Activated CD8-positive, alpha-beta memory T cell treated with anti-CD3 and anti-CD28 coated beads, Interleukin-2, amount 50 U/mL, for 24 hours (primary cell): ENCODE measurements around the gene CDC25A.
A peak's percentile ranks its signal among the peaks of the same experiment; 100 is the strongest.
"Not testable (repeated sequence)": the region's sequence is repeated elsewhere in the genome, so short reads cannot be mapped to it uniquely, and the experiment has no call there.

ENCODE experiments used
- DNase-seq: peaks from one replicate; pipeline ENCODE4 v3.0.0-alpha.2; 2020; ENCODE audit errors: extremely low read depth

Gene CDC25A

DNA sequence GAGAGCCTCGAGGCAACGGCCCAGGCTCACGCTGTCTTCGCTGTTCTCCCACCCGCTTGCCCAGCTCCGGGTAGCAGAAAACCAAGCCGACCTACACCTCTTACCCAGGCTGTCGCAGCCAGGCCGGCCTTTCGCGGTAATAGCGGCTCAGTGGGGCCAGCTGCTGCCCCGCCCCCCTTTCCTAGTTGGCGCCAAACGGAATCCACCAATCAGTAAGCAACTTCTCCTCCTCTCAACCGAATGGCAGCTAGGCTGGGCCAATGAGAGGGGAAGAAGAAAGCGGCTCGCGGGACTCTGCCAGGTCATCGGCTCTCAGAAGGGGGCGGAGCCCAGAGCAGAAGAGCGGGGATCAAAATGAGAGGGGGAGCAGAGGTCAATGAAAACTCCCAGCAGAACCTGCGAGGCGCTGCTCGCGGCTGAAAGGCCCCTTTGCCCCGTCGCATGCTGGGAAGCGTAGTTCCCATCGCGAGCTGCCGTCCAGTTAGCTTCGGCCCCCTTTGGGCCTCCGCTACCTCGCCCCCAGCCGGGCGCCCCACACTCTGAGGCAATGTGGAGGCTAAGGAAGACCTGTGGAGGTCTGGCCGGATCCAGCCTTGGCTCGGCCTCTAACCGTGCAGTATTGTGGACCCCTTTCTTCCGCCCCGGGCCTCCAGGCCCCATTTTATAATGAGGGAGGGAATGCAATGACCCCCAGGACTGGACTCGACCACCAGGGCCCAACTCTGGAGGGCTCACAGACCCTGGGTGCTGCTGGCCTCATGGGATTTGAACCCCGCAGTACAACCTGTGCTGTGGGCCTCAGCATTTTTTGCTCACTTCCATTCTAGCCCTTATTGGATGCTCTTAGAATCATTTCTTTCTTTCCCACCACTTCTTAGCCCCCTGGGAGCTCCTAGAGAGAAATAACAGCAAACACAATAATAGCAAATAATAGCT, at the start of gene CDC25A:
TSS of gene CDC25A (minus strand) at position 152 of the 936 bp plus-strand sequence. CDS start 470 bp downstream, outside the sequence.
- DNase-seq, result peak; percentile 91

DNA sequence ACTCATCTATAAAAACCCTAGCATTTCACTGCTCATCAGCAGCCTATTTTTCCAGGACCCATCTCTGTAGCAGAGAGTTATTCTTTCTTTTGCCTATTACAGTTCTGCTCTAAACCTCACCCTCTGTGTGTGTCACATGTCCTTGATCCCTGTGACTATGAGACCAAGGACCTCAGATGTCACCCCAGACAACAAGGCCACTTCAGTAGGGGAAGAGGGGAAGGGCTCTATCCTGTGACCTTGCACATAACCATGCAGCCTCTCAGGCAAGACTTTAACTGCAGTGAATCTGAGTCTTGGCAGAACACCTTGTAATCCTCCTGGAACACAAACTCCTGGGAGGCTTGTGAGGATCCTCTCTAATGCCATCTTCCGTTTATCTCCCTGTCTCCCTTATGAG, 48.3 kb upstream of the CDC25A start:
- DNase-seq, result no peak

DNA sequence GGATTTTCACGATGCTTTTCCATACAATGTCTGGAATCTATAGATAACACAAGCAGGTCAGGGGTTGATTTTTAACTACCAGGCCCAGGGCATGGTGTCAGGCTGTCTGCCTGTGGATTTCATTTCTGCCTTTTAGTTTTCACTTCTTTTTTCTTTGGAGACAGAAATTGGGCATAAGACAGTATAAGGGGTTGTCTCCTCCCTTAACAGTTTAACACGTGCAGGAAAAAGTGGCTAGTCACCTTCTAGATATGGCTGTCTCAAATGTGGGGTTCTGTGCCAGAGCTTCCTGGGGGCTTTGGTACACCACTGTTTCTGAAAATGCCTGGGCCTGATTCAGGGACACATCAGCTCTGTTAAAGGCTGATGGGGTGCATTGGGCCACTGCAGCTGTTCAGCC, 45.3 kb upstream of the CDC25A start:
- no peak for DNase-seq

GRCh38 chr3:48232734-48233133, 44.5 kb upstream of the CDC25A start:
- DNase-seq, result peak; percentile 15

- DNase-seq, result no peak
Observed at GRCh38 chr3:48232232-48232631, 44.0 kb upstream of the CDC25A start.

DNA sequence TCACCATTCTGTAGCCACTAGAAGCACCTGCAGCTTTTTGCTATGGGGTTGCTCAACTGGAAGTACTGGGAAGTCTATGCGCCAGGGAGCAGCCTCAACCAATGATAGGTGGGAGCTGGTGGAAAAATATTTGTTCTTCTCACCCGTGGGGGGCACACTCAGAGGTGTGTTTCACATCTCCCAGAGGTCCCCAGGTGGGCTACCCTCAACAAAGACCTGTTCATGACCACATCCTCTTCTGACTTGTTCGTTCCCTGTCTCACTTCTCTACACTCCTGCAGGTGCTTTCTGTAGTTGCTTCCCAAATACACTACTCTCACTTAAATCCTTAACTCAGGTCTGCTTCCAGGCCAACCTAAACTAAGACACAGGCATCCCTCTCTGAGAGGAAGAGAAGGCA, 38.7 kb upstream of the CDC25A start:
- no peak for DNase-seq

DNA sequence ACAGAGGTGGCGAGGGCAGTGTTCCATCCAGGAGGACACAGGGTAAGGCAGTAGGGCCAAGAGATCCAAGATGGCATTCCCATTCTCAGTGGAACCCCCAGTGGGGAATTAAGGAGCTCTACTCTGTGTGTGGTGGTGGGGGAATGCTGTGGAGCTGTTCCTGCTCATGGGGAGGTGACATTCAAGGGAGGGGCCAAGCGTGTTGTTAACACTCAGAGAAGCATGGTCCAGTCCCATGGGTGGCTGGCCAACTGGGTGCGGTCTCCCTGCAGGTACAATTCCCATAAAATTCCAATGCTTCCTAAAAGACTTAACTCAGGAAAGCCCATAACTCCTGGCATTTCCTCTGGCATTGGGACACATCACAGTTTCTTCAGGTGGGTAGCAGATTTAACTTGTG, 37.4 kb upstream of the CDC25A start:
- no peak for DNase-seq

DNA sequence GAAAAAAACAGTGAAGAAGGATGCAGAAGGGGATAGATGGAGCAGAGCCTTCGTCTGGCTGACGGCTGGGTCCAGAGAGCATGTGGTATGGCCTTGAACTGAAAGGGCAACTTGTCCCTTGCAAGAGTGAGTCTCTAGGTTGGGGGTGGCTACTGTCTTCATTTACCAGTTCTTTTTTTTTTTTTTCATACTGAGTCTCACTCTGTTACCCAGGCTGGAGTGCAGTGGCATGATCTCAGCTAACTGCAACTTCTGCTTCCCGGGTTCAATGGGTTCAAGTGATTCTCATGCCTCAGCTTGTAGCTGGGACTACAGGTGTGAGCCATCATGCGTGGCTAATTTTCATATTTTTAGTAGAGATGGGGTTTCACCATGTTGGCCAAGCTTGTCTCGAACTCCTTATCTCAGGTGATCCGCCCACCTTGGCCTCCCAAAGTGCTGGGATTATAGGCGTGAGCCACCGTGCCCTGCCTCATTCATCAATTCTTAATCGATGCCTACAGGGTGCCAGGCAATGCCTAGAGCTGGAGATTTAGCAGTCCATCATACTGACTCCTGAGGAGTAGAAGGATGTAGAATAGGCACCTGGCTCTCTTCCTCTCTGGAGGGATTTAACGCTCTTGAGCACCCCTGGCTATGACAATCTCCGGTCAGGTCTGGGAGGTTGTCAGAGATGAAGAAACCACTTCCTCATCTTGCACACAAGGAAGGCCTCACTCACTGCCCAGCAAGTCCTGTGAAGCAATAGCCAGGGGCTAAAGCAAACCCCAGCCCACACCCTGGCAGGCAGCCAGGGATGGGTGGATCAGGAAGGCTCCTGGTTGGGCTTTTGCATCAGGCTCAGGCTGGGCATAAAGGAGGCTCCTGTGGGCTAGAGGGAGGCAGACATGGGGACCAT, 34.6 kb upstream of the CDC25A start, which contains the start of gene CAMP:
TSS of gene CAMP (plus strand) at position 880 of the 898 bp plus-strand sequence. CDS start at position 897, 17 bp downstream.
- no peak for DNase-seq

GRCh38 chr3:48220746-48221145, 32.5 kb upstream of the CDC25A start:
- no peak for DNase-seq

DNA sequence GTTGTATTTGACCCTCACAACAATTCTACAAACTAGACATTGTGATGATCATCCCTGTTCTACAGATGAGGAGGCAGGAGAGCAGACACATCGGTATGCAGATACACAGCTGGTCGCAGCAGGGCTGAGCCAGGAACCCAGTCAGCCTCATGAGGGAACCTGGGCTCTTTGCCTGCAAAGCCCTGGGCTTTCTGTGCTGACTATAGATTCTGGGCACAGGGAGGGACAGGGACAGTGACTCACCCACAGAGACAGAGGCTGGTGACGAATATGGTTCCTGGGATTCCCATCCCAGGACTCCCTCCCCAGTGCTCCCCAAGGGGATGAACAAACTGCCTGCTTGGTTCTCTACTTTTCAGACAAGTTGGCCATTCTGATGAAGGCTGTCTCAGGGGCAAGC, 31.3 kb upstream of the CDC25A start:
- DNase-seq, result no peak

DNA sequence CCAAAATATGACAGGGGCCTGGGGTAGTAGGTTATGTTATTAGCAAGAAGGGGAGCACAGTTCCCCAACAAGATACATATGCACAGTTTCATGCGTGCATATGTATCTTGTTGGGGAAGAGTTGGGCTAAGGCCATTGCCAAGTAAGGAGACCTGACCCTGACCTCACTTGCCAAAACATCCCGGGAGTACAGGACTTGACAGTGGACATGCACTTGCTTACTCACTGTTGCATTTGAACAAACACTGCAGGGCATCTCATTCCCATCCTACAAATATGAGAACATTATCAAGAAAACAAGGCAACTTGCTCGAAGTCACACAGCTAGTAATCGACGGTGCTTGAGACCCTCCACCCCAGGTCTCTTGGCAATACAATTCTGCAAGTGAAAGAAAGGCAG, 30.3 kb upstream of the CDC25A start:
- no peak for DNase-seq

DNA sequence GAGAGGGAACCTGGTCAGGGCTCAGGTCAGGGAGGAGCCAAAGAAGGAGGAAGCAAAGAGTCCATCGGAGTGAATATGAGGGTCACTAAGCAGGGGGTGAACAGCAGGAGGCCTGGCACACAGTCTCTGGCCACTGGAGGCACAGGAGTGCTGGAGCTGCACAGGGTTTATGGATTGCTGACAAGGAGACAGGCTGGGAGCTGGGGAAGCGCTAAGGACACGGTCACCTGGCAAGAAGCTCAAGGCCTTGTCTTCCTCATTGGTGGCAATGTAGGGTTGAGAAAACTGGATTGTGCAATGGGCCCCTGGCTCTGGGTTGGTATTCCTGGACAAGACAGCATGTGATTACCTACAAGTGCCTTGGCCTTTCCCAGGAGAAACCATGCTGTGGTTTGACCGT, 29.2 kb upstream of the CDC25A start:
- no peak for DNase-seq

DNA sequence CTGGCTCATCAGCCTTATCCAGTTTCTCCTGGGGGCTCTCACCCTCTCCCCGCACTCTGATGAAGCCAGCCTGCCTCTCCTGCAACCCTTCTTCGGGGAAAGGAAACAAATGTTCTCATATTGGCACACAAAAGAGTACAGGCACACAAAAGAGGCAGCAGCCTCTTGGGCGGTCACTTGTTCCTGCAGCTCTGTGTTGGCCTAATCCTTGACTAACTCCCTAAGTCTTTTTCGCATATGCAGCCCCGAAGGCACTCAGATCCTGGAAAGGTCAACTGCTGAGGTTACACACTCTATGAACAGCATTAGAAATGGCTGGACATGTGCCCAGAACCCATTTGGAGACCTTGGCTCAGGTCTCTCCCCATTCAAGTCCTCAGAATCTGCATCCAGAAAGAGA, 27.7 kb upstream of the CDC25A start:
- no peak for DNase-seq

DNA sequence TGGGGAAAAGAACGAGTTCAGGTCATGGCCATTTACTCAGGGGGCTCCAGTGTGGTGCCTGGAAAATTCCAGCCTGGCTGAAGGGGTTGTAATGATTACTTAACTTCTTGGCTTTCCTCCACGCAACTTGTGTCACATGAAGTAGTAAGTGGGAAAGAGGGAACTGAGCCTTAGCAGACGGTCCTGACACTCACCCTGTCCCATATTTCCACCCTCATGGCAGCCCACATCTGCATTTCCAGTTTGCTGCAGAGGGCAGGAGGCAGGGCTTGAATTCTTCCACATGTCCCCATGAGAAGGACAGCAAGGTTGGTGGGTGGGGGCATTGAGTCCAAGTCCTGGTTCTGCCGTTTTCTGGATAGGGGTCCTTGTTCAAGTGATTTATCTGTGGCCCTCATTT, 27.2 kb upstream of the CDC25A start:
- DNase-seq, result no peak

- no peak for DNase-seq
Observed at GRCh38 chr3:48215019-48215418, 26.8 kb upstream of the CDC25A start.

DNA sequence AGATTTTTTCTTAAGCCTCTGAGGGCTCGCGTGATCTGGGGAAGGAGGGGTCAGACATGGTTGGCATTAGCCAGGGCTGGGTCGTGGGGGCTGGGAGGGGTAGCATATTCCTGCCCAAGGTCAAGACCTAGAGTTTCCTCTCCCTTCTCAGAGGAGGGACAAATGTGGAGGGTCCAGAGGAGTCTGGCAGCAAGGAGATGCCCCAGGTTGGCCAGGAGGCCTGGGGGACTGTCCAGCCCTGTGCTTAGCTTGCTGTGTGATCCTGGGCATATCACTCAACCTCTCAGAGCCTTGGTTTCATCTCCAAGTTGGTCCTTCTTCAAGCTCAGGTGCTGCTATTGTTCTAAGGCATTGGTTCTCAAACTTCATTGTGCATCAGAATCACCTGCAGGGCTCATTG, 26.0 kb upstream of the CDC25A start:
- no peak for DNase-seq

GRCh38 chr3:48211776-48212175, 23.6 kb upstream of the CDC25A start:
- DNase-seq, result not testable (repeated sequence)

- DNase-seq, result not testable (repeated sequence)
Observed at GRCh38 chr3:48210534-48210933, 22.3 kb upstream of the CDC25A start.

GRCh38 chr3:48209445-48209844, 21.2 kb upstream of the CDC25A start:
- no peak for DNase-seq

DNA sequence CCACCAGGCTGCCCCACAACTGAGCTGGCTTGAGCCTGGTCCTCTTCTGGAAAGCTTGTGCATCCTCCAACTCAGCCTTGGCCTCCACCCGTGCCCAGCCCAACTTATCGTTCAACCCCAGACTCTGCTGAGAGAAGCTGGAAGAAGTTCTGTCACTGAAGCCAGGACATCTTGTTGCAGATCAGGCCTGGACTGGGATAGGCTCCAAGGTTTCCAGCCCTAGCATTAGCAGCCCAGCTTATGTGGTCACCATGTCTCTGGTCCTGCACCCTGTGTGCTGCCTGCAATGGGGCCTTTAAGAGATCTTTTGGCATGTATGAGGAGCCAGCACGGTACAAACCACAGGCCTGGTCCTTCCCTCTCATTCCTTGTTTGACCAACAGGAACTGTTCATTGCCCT, 19.9 kb upstream of the CDC25A start:
- DNase-seq, result no peak

DNA sequence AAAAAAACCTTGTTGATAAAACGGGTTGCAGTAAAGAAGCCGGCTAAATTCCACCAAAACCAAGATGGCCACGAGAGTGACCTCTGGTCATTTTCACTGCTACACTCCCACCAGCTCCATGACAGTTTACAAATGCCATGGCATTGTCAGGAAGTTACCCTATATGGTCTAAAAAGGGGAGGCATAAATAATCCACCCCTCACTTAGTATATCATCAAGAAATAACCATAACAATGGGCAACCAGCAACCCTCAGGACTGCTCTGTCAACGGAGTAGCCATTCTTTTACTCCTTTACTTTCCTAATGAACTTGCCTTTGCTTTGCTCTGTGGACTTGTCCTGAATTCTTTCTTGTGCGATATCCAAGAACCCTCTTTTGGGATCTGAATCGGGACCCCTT, 14.4 kb upstream of the CDC25A start:
- no peak for DNase-seq

- no peak for DNase-seq
Observed at GRCh38 chr3:48199117-48199516, 10.9 kb upstream of the CDC25A start.

- DNase-seq, result no peak
Observed at GRCh38 chr3:48196611-48197010, 8.4 kb upstream of the CDC25A start.
